Ascending aorta (tissue), 2 donors: ENCODE data around the gene RRP12. TPM values are rescaled to one million over a fixed set of nuclear protein-coding genes. Genes with fewer than 3 reads are reported as not detected.
"Not testable (repeated sequence)": the region's sequence is repeated elsewhere in the genome, so short reads cannot be mapped to it uniquely, and the experiment has no call there.

Experiments
- DNase-seq, 2 donors: peaks; one replicate each; pipeline ENCODE4 v3.0.0-alpha.2; 2019; ENCODE audit warnings: low spot score in 2 of 2
- H3K27ac ChIP-seq, 2 donors: fragments of 200-600 bp; sonication (generic); one replicate each; pipeline ENCODE4 v1.5.1; 2016 to 2017; ENCODE audit warnings: mild to moderate bottlenecking in 1 of 2
- H3K27me3 ChIP-seq: fragments of 200-600 bp; sonication (generic); one replicate; pipeline ENCODE4 v1.5.1; 2017
- H3K36me3 ChIP-seq, 2 donors: fragments of 200-600 bp; sonication (generic); one replicate each; pipeline ENCODE4 v1.5.1; 2016
- H3K4me1 ChIP-seq, 2 donors: fragments of 200-600 bp; sonication (generic); one replicate each; pipeline ENCODE4 v1.5.1; 2016 to 2017; ENCODE audit warnings: mild to moderate bottlenecking in 1 of 2
- H3K4me3 ChIP-seq, 2 donors: fragments of 200-600 bp; sonication (generic); one replicate each; pipeline ENCODE4 v1.5.1; 2016 to 2017; ENCODE audit warnings: mild to moderate bottlenecking in 1 of 2
- H3K9me3 ChIP-seq, 2 donors: fragments of 200-600 bp; sonication (generic); one replicate each; pipeline ENCODE4 v1.5.1; 2016
- intact Hi-C: fragments of 100-400 bp; cut with DNase I; formaldehyde crosslinking; loops from one replicate; pipeline ENCODE4 v1.15.1; 2023
- total RNA-seq: library from RNA; depleted of rRNA; stranded (reverse); fragments of >200 nt; gene quantifications from one replicate; pipeline ENCODE4 v1.1.0, GENCODE V29; 2016
- TF ChIP-seq, protein P1 (sequence below), 3 experiments: fragments of 200-600 bp in 2 of 3; fragments of 450-650 bp in 1 of 3; sonication (generic) in 2 of 3; IDR thresholded peaks; one replicate each; pipeline ENCODE4 v1.5.1; 2016 to 2019; ENCODE audit warnings: antibody characterized with exemption in 3 of 3, mild to moderate bottlenecking in 1 of 3, moderate library complexity in 1 of 3

RRP12 gene
- total RNA-seq, 1 donor from 2014 or later = 5.9 TPM

DNA sequence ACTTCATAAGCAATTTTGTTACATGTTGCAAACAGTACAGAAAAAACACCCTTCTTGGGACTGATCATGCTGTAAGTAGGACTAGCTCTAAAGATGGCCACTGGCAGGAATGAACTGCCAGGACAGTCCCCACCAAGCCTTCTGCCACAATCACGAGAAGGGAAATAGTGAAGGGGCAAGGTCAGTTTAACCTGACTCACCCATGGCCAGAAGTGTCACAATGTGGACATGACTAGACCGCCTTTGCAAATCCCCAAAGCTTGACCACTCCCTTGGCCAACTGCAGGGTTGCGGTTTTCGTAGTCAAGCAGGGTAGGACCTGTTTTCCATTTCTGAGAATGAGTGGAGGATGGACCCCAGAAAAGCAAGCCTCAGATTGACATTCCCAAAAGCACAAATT, 47.2 kb downstream of the RRP12 start:
- no peaks in the 10 kb centered on the region for H3K27me3 ChIP-seq
- H3K36me3 ChIP-seq = peaks cover 4 to 20% of the 10 kb centered on the region in 2 donors
- no peaks in the 10 kb centered on the region for H3K9me3 ChIP-seq
- no peak overlapping the region for H3K4me3 ChIP-seq
- TF ChIP-seq, protein P1, sequence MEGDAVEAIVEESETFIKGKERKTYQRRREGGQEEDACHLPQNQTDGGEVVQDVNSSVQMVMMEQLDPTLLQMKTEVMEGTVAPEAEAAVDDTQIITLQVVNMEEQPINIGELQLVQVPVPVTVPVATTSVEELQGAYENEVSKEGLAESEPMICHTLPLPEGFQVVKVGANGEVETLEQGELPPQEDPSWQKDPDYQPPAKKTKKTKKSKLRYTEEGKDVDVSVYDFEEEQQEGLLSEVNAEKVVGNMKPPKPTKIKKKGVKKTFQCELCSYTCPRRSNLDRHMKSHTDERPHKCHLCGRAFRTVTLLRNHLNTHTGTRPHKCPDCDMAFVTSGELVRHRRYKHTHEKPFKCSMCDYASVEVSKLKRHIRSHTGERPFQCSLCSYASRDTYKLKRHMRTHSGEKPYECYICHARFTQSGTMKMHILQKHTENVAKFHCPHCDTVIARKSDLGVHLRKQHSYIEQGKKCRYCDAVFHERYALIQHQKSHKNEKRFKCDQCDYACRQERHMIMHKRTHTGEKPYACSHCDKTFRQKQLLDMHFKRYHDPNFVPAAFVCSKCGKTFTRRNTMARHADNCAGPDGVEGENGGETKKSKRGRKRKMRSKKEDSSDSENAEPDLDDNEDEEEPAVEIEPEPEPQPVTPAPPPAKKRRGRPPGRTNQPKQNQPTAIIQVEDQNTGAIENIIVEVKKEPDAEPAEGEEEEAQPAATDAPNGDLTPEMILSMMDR (IDR thresholded peaks at IDR 0.05) = no peak
- H3K27ac ChIP-seq = no peak overlapping the region
- no peak for DNase-seq
- intact Hi-C loops = loop anchor here (2.0 kb wide), 1 partner anchor 75 kb away; no protein-coding TSS in a partner anchor
- no peaks in the 10 kb centered on the region for H3K4me1 ChIP-seq

DNA sequence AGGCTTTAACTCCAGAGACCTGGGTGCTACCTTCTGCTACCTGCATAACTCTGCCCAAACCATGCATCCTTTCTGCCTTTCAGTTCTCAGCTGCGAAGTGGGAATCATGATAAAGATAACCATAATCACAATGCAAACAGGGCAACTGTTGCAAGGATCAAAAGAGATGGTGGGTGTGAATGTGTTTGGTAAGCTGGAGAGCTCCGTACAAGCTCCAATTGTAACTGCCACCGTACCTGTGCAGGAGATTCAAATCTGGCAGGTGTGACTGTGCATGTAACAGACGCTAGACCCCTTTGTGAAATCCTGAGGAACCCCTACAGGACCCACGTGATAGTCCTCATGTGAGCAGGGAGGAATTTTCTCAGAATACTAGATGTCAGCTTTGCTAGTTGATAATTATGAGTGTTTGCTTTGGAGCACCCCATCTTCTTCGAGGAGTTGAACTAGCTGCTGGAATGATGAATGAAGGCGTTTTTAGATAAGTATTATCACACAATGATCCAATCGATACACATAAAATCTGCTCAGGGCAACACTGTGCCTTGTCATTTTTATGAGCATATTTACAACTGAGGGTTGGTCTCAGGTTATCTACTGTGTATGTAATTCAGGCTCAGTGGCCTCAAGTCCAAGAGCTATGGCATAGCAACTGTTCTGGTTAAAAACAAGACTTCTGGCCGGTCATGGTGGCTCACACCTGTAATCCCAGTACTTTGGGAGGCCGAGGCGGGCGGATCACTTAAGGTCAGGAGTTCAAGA, 51.2 kb downstream of the RRP12 start:
- H3K9me3 ChIP-seq = no peaks in the 10 kb centered on the region
- no peaks in the 10 kb centered on the region for H3K27me3 ChIP-seq
- intact Hi-C loops = no loop called here
- DNase-seq = no peak
- H3K4me3 ChIP-seq = no peak overlapping the region
- TF ChIP-seq, protein P1 (IDR thresholded peaks at IDR 0.05) = no peak
- H3K4me1 ChIP-seq = no peaks in the 10 kb centered on the region
- no peaks in the 10 kb centered on the region for H3K36me3 ChIP-seq
- no peak overlapping the region for H3K27ac ChIP-seq

DNA sequence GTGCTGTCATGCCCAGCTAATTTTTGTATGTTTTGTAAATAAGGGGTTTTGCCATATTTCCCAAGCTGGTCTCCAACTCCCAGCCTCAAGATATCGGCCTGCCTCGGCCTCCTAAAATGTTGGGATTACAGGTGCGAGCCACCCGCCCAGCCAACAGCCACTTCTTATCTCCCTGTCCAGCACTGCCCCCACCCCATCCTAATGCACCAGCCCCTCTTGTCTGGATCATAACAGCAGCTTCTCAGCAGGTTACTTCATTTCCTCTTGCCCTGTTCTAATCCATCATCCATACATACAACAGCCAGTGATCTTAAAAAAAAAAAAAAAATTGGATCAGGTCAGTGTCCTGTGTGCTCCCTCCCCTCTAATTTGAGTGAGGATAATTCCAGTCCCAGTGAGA, 53.8 kb downstream of the RRP12 start:
- no peak overlapping the region for H3K27ac ChIP-seq
- no peaks in the 10 kb centered on the region for H3K36me3 ChIP-seq
- no peak overlapping the region for H3K4me3 ChIP-seq
- no peak for DNase-seq
- H3K4me1 ChIP-seq = no peaks in the 10 kb centered on the region
- no peaks in the 10 kb centered on the region for H3K9me3 ChIP-seq
- intact Hi-C loops = no loop called here
- H3K27me3 ChIP-seq = no peaks in the 10 kb centered on the region
- TF ChIP-seq, protein P1 (IDR thresholded peaks at IDR 0.05) = no peak

DNA sequence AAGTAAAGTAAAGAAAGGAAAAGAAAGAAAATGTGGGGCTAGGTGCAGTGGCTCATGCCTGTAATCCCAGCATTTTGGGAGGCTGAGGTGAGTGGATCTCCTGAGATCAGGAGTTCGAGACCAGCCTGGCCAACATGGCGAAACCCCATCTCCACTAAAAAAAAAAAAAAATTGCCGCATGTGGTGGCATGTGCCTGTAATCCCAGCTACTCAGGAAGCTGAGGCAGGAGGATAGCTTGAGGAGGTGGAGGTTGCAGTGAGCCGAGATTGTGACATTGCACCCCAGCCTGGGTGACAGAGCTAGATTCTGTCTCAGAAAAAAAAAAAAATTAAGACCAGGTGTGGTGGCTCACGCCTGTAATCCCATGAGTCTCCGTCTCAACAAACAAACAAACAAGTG, 57.5 kb downstream of the RRP12 start:
- intact Hi-C loops, H3K27me3 ChIP-seq, DNase-seq: not testable (repeated sequence)

DNA sequence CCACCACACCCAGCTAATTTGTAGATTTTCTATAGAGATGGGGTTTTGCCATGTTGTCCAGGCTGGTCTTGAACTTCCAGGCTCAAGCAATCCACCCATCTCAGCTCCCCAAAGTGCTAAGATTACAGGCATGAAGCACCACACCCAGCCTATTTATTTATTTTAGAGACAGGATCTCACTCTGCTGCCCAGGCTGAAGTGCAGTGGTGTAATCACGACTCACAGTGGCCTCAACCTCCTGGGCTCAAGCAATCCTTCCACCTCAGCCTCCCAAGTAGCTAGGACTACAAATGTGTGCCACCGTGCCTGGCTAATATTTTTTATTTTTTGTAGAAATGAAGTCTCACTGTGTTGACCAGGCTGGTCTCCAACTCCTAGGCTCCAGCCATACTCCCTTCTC, 59.7 kb downstream of the RRP12 start:
- intact Hi-C loops = no loop called here
- TF ChIP-seq, protein P1 (IDR thresholded peaks at IDR 0.05) = no peak
- Histone ChIP-seq H3K9me3 (no peaks in the 10 kb centered on the region), H3K4me1 (peaks cover 0 to 3% of the 10 kb centered on the region in 2 donors), H3K4me3 (no peak overlapping the region), H3K36me3 (no peaks in the 10 kb centered on the region), H3K27me3 (no peaks in the 10 kb centered on the region), H3K27ac (no peak overlapping the region)
- no peak for DNase-seq

More for the DNA sequence above, 57.5 kb downstream of the RRP12 start:
- H3K4me1 ChIP-seq, H3K27ac ChIP-seq, H3K9me3 ChIP-seq, H3K4me3 ChIP-seq, H3K36me3 ChIP-seq: not testable (repeated sequence)

DNA sequence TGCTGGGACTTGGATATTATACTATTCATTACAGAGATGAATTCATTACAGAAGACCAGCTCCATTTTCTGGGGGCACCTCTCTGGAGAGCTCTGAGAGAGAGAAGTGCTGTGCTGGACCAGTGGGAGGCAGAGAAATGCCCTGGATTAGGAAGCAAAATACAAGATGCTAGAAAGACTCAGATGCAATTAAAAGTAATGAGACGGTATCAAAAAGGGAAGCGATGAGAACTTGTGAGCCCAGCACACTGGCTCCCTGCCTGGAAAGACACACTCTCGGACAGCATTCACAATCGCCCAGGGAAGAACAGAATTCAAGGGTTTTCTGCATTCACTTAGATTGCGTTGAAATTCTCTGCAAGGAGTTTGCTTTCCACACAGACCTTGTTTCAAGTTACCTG, 63.1 kb downstream of the RRP12 start:
- intact Hi-C loops = no loop called here

More for the DNA sequence above, 63.1 kb downstream of the RRP12 start:
- H3K27me3 ChIP-seq = no peaks in the 10 kb centered on the region
- peak overlapping the region in 1 of 2 donors; percentile 46 for H3K27ac ChIP-seq
- H3K9me3 ChIP-seq = no peaks in the 10 kb centered on the region
- no peaks in the 10 kb centered on the region for H3K36me3 ChIP-seq
- TF ChIP-seq, protein P1 (IDR thresholded peaks at IDR 0.05) = no peak
- H3K4me1 ChIP-seq = peaks cover 0 to 21% of the 10 kb centered on the region in 2 donors
- DNase-seq = no peak
- no peak overlapping the region for H3K4me3 ChIP-seq
